HepG2 (cell line): Measurements from ENCODE around the gene PNKP. TPM values are rescaled to one million over a fixed set of nuclear protein-coding genes. Genes with fewer than 3 reads are reported as not detected.

Source experiments
- BHLHE40 ChIP-seq: IDR thresholded peaks from 2 replicates; pipeline ENCODE4 v1.6.1; 2011; ENCODE audit warnings: low read length, improper control_type of control experiment
- DR1 ChIP-seq: sonication (generic); formaldehyde crosslinking; IDR thresholded peaks from 2 replicates; pipeline ENCODE4 v1.8.0; 2021; ENCODE audit warnings: mild to moderate bottlenecking, missing genetic modification reagents, inconsistent platforms
- ERF ChIP-seq: IDR thresholded peaks from 2 replicates; pipeline ENCODE4 v1.6.1; 2018; ENCODE audit warnings: missing biosample characterization, missing genetic modification reagents
- HDAC2 ChIP-seq: sonication (generic); formaldehyde crosslinking; IDR thresholded peaks from 2 replicates; pipeline ENCODE4 v1.4.0; 2020; ENCODE audit warnings: missing genetic modification reagents
- KAT7 ChIP-seq: IDR thresholded peaks from 2 replicates; pipeline ENCODE4 v1.6.1; 2018; ENCODE audit warnings: borderline replicate concordance, missing compliant biosample characterization
- KLF6 ChIP-seq: IDR thresholded peaks from 2 replicates; pipeline ENCODE4 v1.8.0; 2016; ENCODE audit warnings: missing biosample characterization, missing genetic modification reagents
- NCOA5 ChIP-seq: sonication (generic); formaldehyde crosslinking; IDR thresholded peaks from 2 replicates; pipeline ENCODE4 v1.4.0; 2020; ENCODE audit warnings: missing genetic modification reagents
- NFE2 ChIP-seq: sonication (generic); formaldehyde crosslinking; IDR thresholded peaks from 2 replicates; pipeline ENCODE4 v1.4.0; 2020; ENCODE audit warnings: missing genetic modification reagents
- SALL2 ChIP-seq: sonication (generic); formaldehyde crosslinking; IDR thresholded peaks from 2 replicates; pipeline ENCODE4 v1.8.1; 2023; ENCODE audit warnings: mild to moderate bottlenecking, missing genetic modification reagents, inconsistent platforms
- SCMH1 ChIP-seq: sonication (generic); formaldehyde crosslinking; IDR thresholded peaks from 2 replicates; pipeline ENCODE4 v1.9.0; 2021; ENCODE audit warnings: missing genetic modification reagents, mild to moderate bottlenecking, borderline replicate concordance
- SOX13 ChIP-seq, 3 experiments: fragments of 450-650 bp in 1 of 3; sonication (generic) in 1 of 3; formaldehyde crosslinking in 1 of 3; IDR thresholded peaks in 2 of 3; conservative IDR thresholded peaks in 1 of 3; 2 replicates each; pipeline versions ENCODE4 v1.5.0 to v1.6.1; 2016 to 2020; ENCODE audit warnings: antibody characterized with exemption in 1 of 3, mild to moderate bottlenecking in 1 of 3, missing compliant biosample characterization in 1 of 3, missing genetic modification reagents in 1 of 3, moderate library complexity in 1 of 3
- SRF ChIP-seq: IDR thresholded peaks from 2 replicates; pipeline ENCODE4 v1.6.1; 2011; ENCODE audit warnings: mild to moderate bottlenecking, low read depth, low read length, moderate library complexity
- SRSF1 ChIP-seq: fragments of 200-400 bp; formaldehyde crosslinking; optimal IDR thresholded peaks from 2 replicates; pipeline ENCODE3; 2017; ENCODE audit warnings: mild to moderate bottlenecking, low read depth, low read length, moderate library complexity
- TAF1 ChIP-seq: sonication (generic); formaldehyde crosslinking; IDR thresholded peaks from 2 replicates; pipeline ENCODE4 v1.4.0; 2020; ENCODE audit warnings: missing genetic modification reagents
- TCF7L2 ChIP-seq: IDR thresholded peaks from 2 replicates; pipeline ENCODE4 v1.6.1; 2011; ENCODE audit warnings: mild to moderate bottlenecking, low read depth, low read length, moderate library complexity
- TRIM22 ChIP-seq: fragments of 450-650 bp; IDR thresholded peaks from 2 replicates; pipeline ENCODE4 v1.6.1; 2017
- ZHX1 ChIP-seq: sonication (generic); formaldehyde crosslinking; IDR thresholded peaks from 2 replicates; pipeline ENCODE4 v1.8.1; 2022; ENCODE audit warnings: low read depth, mild to moderate bottlenecking, missing genetic modification reagents
- ZNF136 ChIP-seq: sonication (generic); formaldehyde crosslinking; IDR thresholded peaks from 2 replicates; pipeline ENCODE4 v1.8.1; 2022; ENCODE audit warnings: low read depth, mild to moderate bottlenecking, moderate library complexity, missing genetic modification reagents
- ZNF256 ChIP-seq: sonication (generic); formaldehyde crosslinking; conservative IDR thresholded peaks from 2 replicates; pipeline ENCODE4 v1.4.0; 2020; ENCODE audit warnings: missing genetic modification reagents
- ZNF264 ChIP-seq: sonication (generic); formaldehyde crosslinking; IDR thresholded peaks from 2 replicates; pipeline ENCODE4 v1.4.0; 2020; ENCODE audit warnings: missing genetic modification reagents
- ZNF282 ChIP-seq: fragments of 450-650 bp; IDR thresholded peaks from 2 replicates; pipeline ENCODE4 v1.6.1; 2018; ENCODE audit not compliant: partially characterized antibody
- ZNF441 ChIP-seq: sonication (generic); formaldehyde crosslinking; IDR thresholded peaks from 2 replicates; pipeline ENCODE4 v1.7.0; 2021; ENCODE audit warnings: missing genetic modification reagents, borderline replicate concordance
- ZNF790 ChIP-seq: sonication (generic); formaldehyde crosslinking; IDR thresholded peaks from 2 replicates; pipeline ENCODE4 v1.8.0; 2022; ENCODE audit warnings: missing genetic modification reagents, mild to moderate bottlenecking, borderline replicate concordance
- ZSCAN31 ChIP-seq: sonication (generic); formaldehyde crosslinking; IDR thresholded peaks from 2 replicates; pipeline ENCODE4 v1.5.0; 2020; ENCODE audit warnings: low read depth, mild to moderate bottlenecking, missing genetic modification reagents
- polyA plus RNA-seq, 8 experiments: library from polyadenylated mRNA; depleted of rRNA in 3 of 8; stranded (reverse) in 7 of 8; unstranded in 1 of 8; fragments of >200 nt; fragmentation: Illumina TruSeq in 4 of 8; extraction: Trizol in 4 of 8; gene quantifications; 2 replicates each; pipeline versions ENCODE4 v1.2.1 to v1.2.3, GENCODE V29; 2011 to 2016; ENCODE audit warnings: low read depth in 4 of 8, missing spikeins in 1 of 8, mixed read lengths in 1 of 8; ENCODE audit not compliant: insufficient read depth in 1 of 8
- total RNA-seq, 5 experiments: library from RNA; depleted of rRNA; stranded (reverse); fragments of >200 nt; fragmentation: Illumina TruSeq; extraction: Trizol; gene quantifications; 2 replicates each; pipeline ENCODE4 v1.2.3, GENCODE V29; 2016; ENCODE audit warnings: low read depth in 1 of 5
- TF ChIP-seq, protein P1 (sequence below): sonication (generic); formaldehyde crosslinking; IDR thresholded peaks from 2 replicates; pipeline ENCODE4 v1.5.0; 2020; ENCODE audit warnings: mild to moderate bottlenecking, missing genetic modification reagents, moderate library complexity

PNKP gene
- total and polyA plus RNA-seq, 2 of the 13 experiments (the other 11 are each of a cell fraction or from before 2014, with no cell fraction given), result 12.7 to 27.1 TPM

GRCh38 chr19:49869484-49870308 lies 2.3 kb upstream of the PNKP start (continued):
- no peak for TF ChIP-seq NFE2
- TF ChIP-seq SRSF1, result no peak
- no peak for TF ChIP-seq ZNF282
- no peak for TF ChIP-seq NCOA5
- TF ChIP-seq SALL2 (CRISPR knock-in tag), result no peak; the same call in 1 of the 2 replicates
- peak; percentile 76 for TF ChIP-seq KAT7 (CRISPR knock-in tag)
- TF ChIP-seq ZNF136 (CRISPR knock-in tag), result no peak
- TF ChIP-seq SCMH1 (CRISPR knock-in tag), result no peak
- no peak for TF ChIP-seq SOX13 (IDR thresholded peaks at IDR 0.05)
- TF ChIP-seq SOX13 (CRISPR knock-in tag; conservative IDR thresholded peaks at IDR 0.05 in 1 of 2, IDR thresholded peaks at IDR 0.05 in 1 of 2), result peak in 1 of 2 experiments; percentile 41; a peak in 1 of 4 replicates
- TF ChIP-seq ERF, result peak; percentile 20; the same call in 1 of the 2 replicates
- TF ChIP-seq DR1 (CRISPR knock-in tag), result no peak
- TF ChIP-seq TAF1 (CRISPR knock-in tag), result peak; percentile 82
- TF ChIP-seq ZHX1 (CRISPR knock-in tag), result no peak
- TF ChIP-seq HDAC2 (CRISPR knock-in tag), result peak; percentile 42; the same call in 1 of the 2 replicates
- TF ChIP-seq TCF7L2, result no peak
- 0 out of 2 replicates have a peak, but pooled peaks have one; percentile 30 for TF ChIP-seq KLF6 (CRISPR knock-in tag)
- no peak for TF ChIP-seq TRIM22
- TF ChIP-seq, protein P1, sequence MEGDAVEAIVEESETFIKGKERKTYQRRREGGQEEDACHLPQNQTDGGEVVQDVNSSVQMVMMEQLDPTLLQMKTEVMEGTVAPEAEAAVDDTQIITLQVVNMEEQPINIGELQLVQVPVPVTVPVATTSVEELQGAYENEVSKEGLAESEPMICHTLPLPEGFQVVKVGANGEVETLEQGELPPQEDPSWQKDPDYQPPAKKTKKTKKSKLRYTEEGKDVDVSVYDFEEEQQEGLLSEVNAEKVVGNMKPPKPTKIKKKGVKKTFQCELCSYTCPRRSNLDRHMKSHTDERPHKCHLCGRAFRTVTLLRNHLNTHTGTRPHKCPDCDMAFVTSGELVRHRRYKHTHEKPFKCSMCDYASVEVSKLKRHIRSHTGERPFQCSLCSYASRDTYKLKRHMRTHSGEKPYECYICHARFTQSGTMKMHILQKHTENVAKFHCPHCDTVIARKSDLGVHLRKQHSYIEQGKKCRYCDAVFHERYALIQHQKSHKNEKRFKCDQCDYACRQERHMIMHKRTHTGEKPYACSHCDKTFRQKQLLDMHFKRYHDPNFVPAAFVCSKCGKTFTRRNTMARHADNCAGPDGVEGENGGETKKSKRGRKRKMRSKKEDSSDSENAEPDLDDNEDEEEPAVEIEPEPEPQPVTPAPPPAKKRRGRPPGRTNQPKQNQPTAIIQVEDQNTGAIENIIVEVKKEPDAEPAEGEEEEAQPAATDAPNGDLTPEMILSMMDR, result no peak
- TF ChIP-seq ZNF256 (CRISPR knock-in tag), result no peak
- peak; percentile 53; the same call in 1 of the 2 replicates for TF ChIP-seq ZSCAN31 (CRISPR knock-in tag)
- TF ChIP-seq BHLHE40, result no peak
- no peak for TF ChIP-seq ZNF790 (CRISPR knock-in tag)
- peak; percentile 47; the same call in 1 of the 2 replicates for TF ChIP-seq ZNF441 (CRISPR knock-in tag)
- TF ChIP-seq ZNF264 (CRISPR knock-in tag), result no peak
- 0 out of 2 replicates have a peak, but pooled peaks have one; percentile 40 for TF ChIP-seq SRF
